Parathyroid adenoma (tissue), 2 donors: ENCODE data around the gene ARMC12.

Experiments
- H2AFZ ChIP-seq: fragments of 300-600 bp; sonication (generic); one replicate; pipeline ENCODE4 v1.7.0; 2017; ENCODE audit warnings: antibody characterized with exemption, mild to moderate bottlenecking
- H3K27ac ChIP-seq: fragments of 300-600 bp; sonication (generic); one replicate; pipeline ENCODE4 v1.7.0; 2017
- H3K27me3 ChIP-seq: fragments of 300-600 bp; sonication (generic); one replicate; pipeline ENCODE4 v1.7.0; 2017; ENCODE audit warnings: low read length; ENCODE audit not compliant: control insufficient read depth, insufficient read depth
- H3K36me3 ChIP-seq: fragments of 300-600 bp; sonication (generic); one replicate; pipeline ENCODE4 v1.7.0; 2017; ENCODE audit warnings: low read length; ENCODE audit not compliant: control insufficient read depth, insufficient read depth
- H3K4me1 ChIP-seq: fragments of 300-600 bp; sonication (generic); one replicate; pipeline ENCODE4 v1.7.0; 2017; ENCODE audit warnings: control low read depth
- H3K4me2 ChIP-seq: fragments of 300-600 bp; sonication (generic); one replicate; pipeline ENCODE4 v1.7.0; 2017; ENCODE audit warnings: low read length
- H3K4me3 ChIP-seq: fragments of 300-600 bp; sonication (generic); one replicate; pipeline ENCODE4 v1.7.0; 2017; ENCODE audit warnings: low read depth, low read length
- H3K79me2 ChIP-seq: fragments of 300-600 bp; sonication (generic); one replicate; pipeline ENCODE4 v1.7.0; 2017; ENCODE audit warnings: control low read depth
- H3K9ac ChIP-seq: fragments of 300-600 bp; sonication (generic); one replicate; pipeline ENCODE4 v1.7.0; 2017; ENCODE audit warnings: mild to moderate bottlenecking
- H3K9me3 ChIP-seq: fragments of 300-600 bp; sonication (generic); one replicate; pipeline ENCODE4 v1.7.0; 2017; ENCODE audit warnings: low read length; ENCODE audit not compliant: control insufficient read depth
- CTCF ChIP-seq: fragments of 300-600 bp; sonication (generic); IDR thresholded peaks from one replicate; pipeline ENCODE4 v1.7.0; 2017; ENCODE audit warnings: antibody characterized with exemption, mild to moderate bottlenecking
- donor health status: primary hyperparathyroidism.

ARMC12 gene

GRCh38 chr6:35769211-35769610 is 32.4 kb downstream of the ARMC12 start:
- Histone ChIP-seq H3K79me2 (no peaks in the 10 kb centered on the region), H3K36me3 (no peaks in the 10 kb centered on the region), H3K9me3 (no peaks in the 10 kb centered on the region), H3K4me3 (no peak overlapping the region), H3K9ac (no peak overlapping the region), H3K4me1 (peaks cover 1% of the 10 kb centered on the region), H3K27me3 (no peaks in the 10 kb centered on the region), H3K4me2 (no peak overlapping the region), H3K27ac (no peak overlapping the region), H2AFZ (no peak overlapping the region)
- TF ChIP-seq CTCF: no peak

- Histone ChIP-seq H3K27ac (no peak overlapping the region), H3K79me2 (no peaks in the 10 kb centered on the region), H3K9ac (no peak overlapping the region), H3K9me3 (no peaks in the 10 kb centered on the region), H3K4me1 (no peaks in the 10 kb centered on the region), H3K27me3 (no peaks in the 10 kb centered on the region), H3K36me3 (no peaks in the 10 kb centered on the region), H2AFZ (no peak overlapping the region), H3K4me2 (no peak overlapping the region), H3K4me3 (no peak overlapping the region)
- TF ChIP-seq CTCF: no peak
Measured at GRCh38 chr6:35771343-35771627, 34.5 kb downstream of the ARMC12 start.

- Histone ChIP-seq H3K4me1 (no peaks in the 10 kb centered on the region), H3K4me3 (no peak overlapping the region), H3K9ac (no peak overlapping the region), H3K27me3 (no peaks in the 10 kb centered on the region), H3K79me2 (no peaks in the 10 kb centered on the region), H3K4me2 (no peak overlapping the region), H2AFZ (no peak overlapping the region), H3K27ac (no peak overlapping the region), H3K9me3 (no peaks in the 10 kb centered on the region), H3K36me3 (no peaks in the 10 kb centered on the region)
- no peak for TF ChIP-seq CTCF
Measured at GRCh38 chr6:35774116-35774794, 37.4 kb downstream of the ARMC12 start.

GRCh38 chr6:35775031-35775430 is 38.2 kb downstream of the ARMC12 start:
- Histone ChIP-seq H3K36me3 (no peaks in the 10 kb centered on the region), H3K9ac (no peak overlapping the region), H3K4me3 (no peak overlapping the region), H2AFZ (no peak overlapping the region), H3K4me1 (no peaks in the 10 kb centered on the region), H3K27me3 (no peaks in the 10 kb centered on the region), H3K9me3 (no peaks in the 10 kb centered on the region), H3K27ac (no peak overlapping the region), H3K79me2 (no peaks in the 10 kb centered on the region), H3K4me2 (no peak overlapping the region)
- no peak for TF ChIP-seq CTCF
